GM12801 (cell line): ENCODE data around the gene PSMC3IP.

ENCODE experiments used
- TF ChIP-seq, protein P1 (sequence below): IDR thresholded peaks from one replicate; pipeline ENCODE4 v1.5.1; 2011; ENCODE audit warnings: control low read depth; ENCODE audit not compliant: insufficient read length; ENCODE audit errors: extremely low read depth

The PSMC3IP gene

DNA sequence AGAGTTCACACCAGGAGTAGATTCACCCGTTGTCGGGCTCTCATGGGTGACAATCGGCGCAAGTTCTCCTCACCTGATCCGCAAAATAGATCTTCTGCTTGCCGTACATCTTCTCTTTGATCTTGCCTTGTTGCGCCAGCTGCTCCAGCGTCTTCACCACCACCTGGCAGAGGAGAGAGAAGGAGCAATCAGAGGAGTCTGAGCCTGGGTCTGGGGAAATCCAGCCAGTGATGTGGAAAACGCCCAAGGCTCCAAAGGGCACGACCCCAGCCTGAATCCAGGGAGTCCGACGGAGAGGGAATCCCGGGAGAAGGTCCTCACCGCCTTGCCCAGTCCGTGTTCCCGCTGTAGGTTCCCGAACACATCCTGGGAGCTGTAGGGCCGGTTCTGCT is 393 bp downstream of the PSMC3IP start:
- TF ChIP-seq, protein P1, sequence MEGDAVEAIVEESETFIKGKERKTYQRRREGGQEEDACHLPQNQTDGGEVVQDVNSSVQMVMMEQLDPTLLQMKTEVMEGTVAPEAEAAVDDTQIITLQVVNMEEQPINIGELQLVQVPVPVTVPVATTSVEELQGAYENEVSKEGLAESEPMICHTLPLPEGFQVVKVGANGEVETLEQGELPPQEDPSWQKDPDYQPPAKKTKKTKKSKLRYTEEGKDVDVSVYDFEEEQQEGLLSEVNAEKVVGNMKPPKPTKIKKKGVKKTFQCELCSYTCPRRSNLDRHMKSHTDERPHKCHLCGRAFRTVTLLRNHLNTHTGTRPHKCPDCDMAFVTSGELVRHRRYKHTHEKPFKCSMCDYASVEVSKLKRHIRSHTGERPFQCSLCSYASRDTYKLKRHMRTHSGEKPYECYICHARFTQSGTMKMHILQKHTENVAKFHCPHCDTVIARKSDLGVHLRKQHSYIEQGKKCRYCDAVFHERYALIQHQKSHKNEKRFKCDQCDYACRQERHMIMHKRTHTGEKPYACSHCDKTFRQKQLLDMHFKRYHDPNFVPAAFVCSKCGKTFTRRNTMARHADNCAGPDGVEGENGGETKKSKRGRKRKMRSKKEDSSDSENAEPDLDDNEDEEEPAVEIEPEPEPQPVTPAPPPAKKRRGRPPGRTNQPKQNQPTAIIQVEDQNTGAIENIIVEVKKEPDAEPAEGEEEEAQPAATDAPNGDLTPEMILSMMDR, result no peak

DNA sequence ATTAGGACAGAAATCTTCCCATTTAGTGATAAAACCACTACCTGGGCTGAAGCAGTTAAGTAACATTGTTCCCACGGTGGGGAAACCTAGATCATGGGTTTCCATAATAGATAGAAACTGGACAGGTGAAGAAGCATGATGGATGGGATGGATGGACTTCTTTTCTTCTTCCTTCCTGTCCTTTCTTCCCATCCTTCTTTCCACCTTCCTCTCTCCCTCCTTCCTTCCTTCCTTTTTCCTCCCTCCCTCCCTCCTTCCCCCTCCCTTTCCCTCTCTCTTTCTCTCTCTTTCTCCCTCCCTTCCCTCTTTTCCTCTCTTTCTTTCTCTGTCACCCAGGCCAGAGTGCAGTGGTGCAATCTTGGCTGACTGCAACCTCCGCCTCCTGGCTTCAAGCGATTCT is 3.1 kb downstream of the PSMC3IP start:
- TF ChIP-seq, protein P1, result no peak

DNA sequence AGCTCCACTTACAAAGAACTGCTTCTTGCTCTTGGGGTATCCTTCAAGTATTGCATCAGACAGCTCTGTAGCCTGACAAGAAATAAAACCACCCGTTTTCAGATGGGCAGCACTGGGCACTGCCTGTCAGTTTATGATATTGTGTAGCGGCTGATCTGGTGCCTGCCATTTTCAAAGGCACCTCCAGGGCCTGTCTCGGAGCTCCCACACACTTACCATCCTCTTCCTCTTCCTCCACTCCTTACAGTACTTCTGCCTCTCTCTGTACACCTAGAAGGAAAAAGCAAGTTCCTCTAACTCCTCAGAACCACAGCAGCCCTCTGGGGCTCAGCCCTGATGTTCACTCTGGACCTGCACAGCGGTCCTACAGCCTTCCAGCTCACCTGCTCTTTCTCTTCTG is 4.4 kb downstream of the PSMC3IP start:
- TF ChIP-seq, protein P1, result no peak

DNA sequence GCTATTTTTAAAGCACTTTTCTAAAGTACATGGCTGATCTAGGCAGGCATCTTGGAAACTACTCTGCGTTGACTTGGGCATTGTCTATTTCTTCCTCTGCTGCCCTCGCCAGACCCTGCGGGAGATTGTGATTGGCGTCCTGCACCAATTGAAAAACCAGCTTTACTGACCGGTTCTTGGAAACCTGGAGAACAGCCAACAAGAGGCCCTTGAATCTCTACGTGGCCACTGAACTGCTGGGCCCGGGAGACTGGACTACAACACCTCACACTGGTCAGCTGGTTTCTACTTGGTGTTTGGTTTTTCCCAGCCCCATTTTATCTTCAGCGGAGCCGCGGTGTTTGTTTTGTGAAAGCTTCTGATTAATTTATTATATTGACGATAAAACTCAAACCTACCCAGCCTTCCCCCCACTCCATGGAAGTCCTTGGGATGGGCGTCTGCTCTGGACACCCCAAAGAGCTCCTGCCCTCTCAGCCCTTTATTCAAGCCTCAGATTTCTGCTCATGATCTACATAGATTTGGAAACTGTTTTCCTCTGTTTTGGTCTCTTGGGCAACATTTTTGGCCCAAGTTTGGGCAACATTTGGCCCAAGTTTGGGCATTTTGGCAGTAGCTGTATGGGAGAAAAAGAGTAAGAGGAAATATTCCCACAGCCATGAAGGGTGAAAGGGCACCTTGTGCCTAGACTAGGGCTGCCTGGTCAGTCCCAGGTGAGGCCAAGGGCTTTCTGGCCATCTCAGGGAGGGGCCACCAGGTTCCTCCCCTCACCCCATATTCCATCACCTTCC is 5.9 kb downstream of the PSMC3IP start:
- TF ChIP-seq, protein P1, result no peak

DNA sequence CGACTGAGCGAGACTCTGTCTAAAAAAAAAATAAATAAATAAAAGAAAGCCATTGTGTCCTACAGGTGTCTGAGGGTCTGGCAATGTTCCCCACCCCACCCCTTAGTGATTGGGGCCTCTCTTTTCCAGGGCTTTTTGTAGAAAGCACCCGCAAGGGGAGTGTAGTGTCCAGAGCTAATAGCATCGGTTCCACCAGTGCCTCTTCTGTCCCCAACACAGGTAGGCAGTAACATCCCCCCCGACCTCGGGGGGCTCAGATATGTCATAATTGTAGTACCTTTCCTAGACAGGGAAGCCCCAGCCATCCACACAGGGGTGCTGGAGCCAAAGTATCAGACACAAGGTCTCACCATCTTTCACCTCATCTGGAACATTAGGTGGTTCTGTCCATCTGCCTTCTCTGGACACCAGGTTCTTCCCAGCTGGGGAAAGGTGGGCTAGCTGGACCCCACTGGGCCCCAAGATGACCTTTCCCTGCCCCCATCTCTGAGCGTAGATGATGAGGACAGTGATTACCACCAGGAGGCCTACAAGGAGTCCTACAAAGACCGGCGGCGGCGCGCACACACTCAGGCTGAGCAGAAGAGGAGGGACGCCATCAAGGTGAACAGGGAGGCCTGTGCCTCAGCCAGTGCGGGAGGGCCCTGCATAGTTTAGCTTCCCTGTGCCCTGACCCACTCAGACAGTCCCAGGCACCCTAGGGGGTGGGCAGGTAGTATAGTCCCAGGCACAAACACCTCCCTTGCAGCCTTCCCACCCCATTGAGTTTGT is 9.0 kb downstream of the PSMC3IP start:
- TF ChIP-seq, protein P1, result no peak

DNA sequence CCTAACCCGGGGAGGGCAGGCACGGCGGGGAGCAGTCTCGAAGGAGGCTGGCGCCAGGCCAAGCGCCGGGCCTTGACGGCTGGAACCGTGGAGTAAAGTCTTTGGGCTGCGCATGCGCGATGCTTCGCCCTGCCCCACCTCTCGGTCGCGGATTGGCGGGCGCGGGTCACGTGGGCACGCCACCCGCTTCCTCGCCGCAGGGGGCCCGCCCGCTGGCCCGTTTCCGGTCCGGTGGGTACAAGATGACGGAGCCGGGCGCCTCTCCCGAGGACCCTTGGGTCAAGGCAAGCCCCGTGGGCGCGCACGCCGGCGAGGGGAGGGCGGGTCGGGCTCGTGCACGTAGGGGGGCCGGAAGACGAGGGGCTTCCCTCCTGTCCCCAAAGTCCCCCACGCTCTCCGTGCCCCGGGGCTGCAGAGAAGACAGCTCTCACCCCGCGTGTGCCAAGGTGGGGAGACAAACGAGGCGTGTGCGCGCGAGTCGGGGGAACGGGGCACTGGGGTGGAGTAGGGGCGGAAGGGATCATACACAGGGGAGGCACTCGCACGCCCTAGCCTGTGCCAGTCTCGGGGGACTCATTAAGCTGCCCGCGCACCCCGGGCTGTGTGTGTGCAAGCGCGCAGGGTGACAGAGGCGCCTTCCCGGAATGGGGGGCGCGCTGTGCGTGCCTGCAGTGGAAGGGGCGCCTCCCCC is 10.5 kb downstream of the PSMC3IP start, which contains the start of gene MLX:
MLX (plus strand) TSS at position 218 of the 691 bp plus-strand sequence; CDS start at position 243, 25 bp downstream.
- TF ChIP-seq, protein P1, result no peak
